HepG2 (cell line): Measurements from ENCODE around the gene TSHZ1.

Experiments used
- HNRNPUL1 ChIP-seq: fragments of 200-400 bp; formaldehyde crosslinking; IDR thresholded peaks from 2 replicates; pipeline ENCODE4 v1.6.1; 2017; ENCODE audit warnings: low read depth, mild to moderate bottlenecking, low read length, moderate library complexity
- SP2 ChIP-seq: sonication (generic); formaldehyde crosslinking; IDR thresholded peaks from 2 replicates; pipeline ENCODE4 v1.5.1; 2020; ENCODE audit warnings: mild to moderate bottlenecking, missing genetic modification reagents
- ZFP36 ChIP-seq: fragments of 150-350 bp; IDR thresholded peaks from 2 replicates; pipeline ENCODE4 v1.6.1; 2018; ENCODE audit warnings: borderline replicate concordance, low read length, low read depth; ENCODE audit not compliant: partially characterized antibody
- TF ChIP-seq, protein P1 (sequence below): sonication (generic); formaldehyde crosslinking; IDR thresholded peaks from 2 replicates; pipeline ENCODE4 v1.5.0; 2020; ENCODE audit warnings: mild to moderate bottlenecking, missing genetic modification reagents, moderate library complexity

GRCh38 chr18:75201282-75202270, 9.0 kb upstream of the TSHZ1 start:
- no peak for TF ChIP-seq HNRNPUL1
- TF ChIP-seq ZFP36 = no peak
- TF ChIP-seq, protein P1, sequence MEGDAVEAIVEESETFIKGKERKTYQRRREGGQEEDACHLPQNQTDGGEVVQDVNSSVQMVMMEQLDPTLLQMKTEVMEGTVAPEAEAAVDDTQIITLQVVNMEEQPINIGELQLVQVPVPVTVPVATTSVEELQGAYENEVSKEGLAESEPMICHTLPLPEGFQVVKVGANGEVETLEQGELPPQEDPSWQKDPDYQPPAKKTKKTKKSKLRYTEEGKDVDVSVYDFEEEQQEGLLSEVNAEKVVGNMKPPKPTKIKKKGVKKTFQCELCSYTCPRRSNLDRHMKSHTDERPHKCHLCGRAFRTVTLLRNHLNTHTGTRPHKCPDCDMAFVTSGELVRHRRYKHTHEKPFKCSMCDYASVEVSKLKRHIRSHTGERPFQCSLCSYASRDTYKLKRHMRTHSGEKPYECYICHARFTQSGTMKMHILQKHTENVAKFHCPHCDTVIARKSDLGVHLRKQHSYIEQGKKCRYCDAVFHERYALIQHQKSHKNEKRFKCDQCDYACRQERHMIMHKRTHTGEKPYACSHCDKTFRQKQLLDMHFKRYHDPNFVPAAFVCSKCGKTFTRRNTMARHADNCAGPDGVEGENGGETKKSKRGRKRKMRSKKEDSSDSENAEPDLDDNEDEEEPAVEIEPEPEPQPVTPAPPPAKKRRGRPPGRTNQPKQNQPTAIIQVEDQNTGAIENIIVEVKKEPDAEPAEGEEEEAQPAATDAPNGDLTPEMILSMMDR (CRISPR knock-in tag) = no peak
- TF ChIP-seq SP2 (CRISPR knock-in tag) = no peak
